PC-9 (cell line): ENCODE results near the gene LTO1. TPM values are rescaled to one million over a fixed set of nuclear protein-coding genes. Genes with fewer than 3 reads are reported as not detected.
"Not testable (repeated sequence)": the region's sequence is repeated elsewhere in the genome, so short reads cannot be mapped to it uniquely, and the experiment has no call there.

Experiments
- BruUV-seq: library from RNA; stranded (reverse); fragments of 400-500 nt; replicated peaks from 2 replicates; lab custom pipeline; 2021; lab: Mats Ljungman, UMichigan
- CTCF ChIA-PET: fragments of 300-600 bp; sonication (Branson Sonifier 250); formaldehyde crosslinking; loops from one replicate; lab custom pipeline; 2022; ENCODE audit warnings: antibody characterized with exemption; lab: Charles Lee
- POLR2A ChIA-PET: fragments of 300-600 bp; sonication (Branson Sonifier 250); formaldehyde crosslinking; loops from one replicate; lab custom pipeline; 2022; ENCODE audit warnings: antibody characterized with exemption; ENCODE audit not compliant: unreplicated experiment; lab: Charles Lee
- DNase-seq, 2 experiments: peaks; one replicate each; pipeline versions ENCODE4 v3.0.0 to v3.0.0-alpha.2; 2015 to 2022; ENCODE audit warnings: mixed read lengths in 1 of 2
- H2AFZ ChIP-seq: fragments of 200-600 bp; sonication (generic); 2 replicates; pipeline ENCODE4 v1.8.1; 2017; ENCODE audit warnings: antibody characterized with exemption
- H3F3A ChIP-seq: fragments of 200-600 bp; sonication (generic); 2 replicates; pipeline ENCODE4 v1.8.1; 2017; ENCODE audit warnings: antibody characterized with exemption, mild to moderate bottlenecking, low read depth; ENCODE audit not compliant: insufficient read depth
- H3K27ac ChIP-seq: fragments of 200-600 bp; sonication (generic); 2 replicates; pipeline ENCODE4 v1.6.1; 2016; ENCODE audit warnings: mixed run types
- H3K27me3 ChIP-seq: fragments of 200-600 bp; sonication (generic); 2 replicates; pipeline ENCODE4 v1.6.1; 2016; ENCODE audit warnings: low read depth, mixed run types; ENCODE audit not compliant: insufficient read depth
- H3K36me3 ChIP-seq: fragments of 200-600 bp; sonication (generic); 2 replicates; pipeline ENCODE4 v1.6.1; 2016; ENCODE audit warnings: low read depth, mixed run types
- H3K4me1 ChIP-seq: fragments of 200-600 bp; sonication (generic); replicated peaks from 2 replicates; pipeline ENCODE4 v1.6.1; 2016; ENCODE audit warnings: mixed run types; ENCODE audit not compliant: insufficient read depth
- H3K4me2 ChIP-seq: fragments of 200-600 bp; sonication (generic); 2 replicates; pipeline ENCODE4 v1.6.1; 2017; ENCODE audit warnings: mixed run types
- H3K4me3 ChIP-seq: fragments of 200-600 bp; sonication (generic); 2 replicates; pipeline ENCODE4 v1.6.1; 2016; ENCODE audit warnings: mixed run types
- H3K79me2 ChIP-seq: fragments of 200-600 bp; sonication (generic); 2 replicates; pipeline ENCODE4 v1.6.1; 2017; ENCODE audit warnings: low read depth, mixed run types
- H3K9me2 ChIP-seq: fragments of 200-600 bp; sonication (generic); 2 replicates; pipeline ENCODE4 v1.8.1; 2017; ENCODE audit warnings: mild to moderate bottlenecking; ENCODE audit not compliant: insufficient read depth
- H3K9me3 ChIP-seq: fragments of 200-600 bp; sonication (generic); 2 replicates; pipeline ENCODE4 v1.8.1; 2016; ENCODE audit warnings: low read depth; ENCODE audit not compliant: insufficient read depth
- H4K20me1 ChIP-seq: fragments of 200-600 bp; sonication (generic); 2 replicates; pipeline ENCODE4 v1.8.1; 2017; ENCODE audit not compliant: insufficient read depth
- CTCF ChIP-seq: fragments of 200-600 bp; sonication (generic); conservative IDR thresholded peaks from 2 replicates; pipeline ENCODE4 v1.6.1; 2017; ENCODE audit warnings: mixed run types, antibody characterized with exemption, mild to moderate bottlenecking, moderate library complexity
- EZH2 ChIP-seq: fragments of 200-600 bp; sonication (generic); IDR thresholded peaks from 2 replicates; pipeline ENCODE4 v1.8.0; 2017; ENCODE audit warnings: antibody characterized with exemption, low read depth
- intact Hi-C: fragments of 100-400 bp; cut with micrococcal nuclease; formaldehyde crosslinking; loops from one replicate; pipeline ENCODE4 v1.10.0; 2022; ENCODE audit not compliant: unreplicated experiment
- total RNA-seq: library from RNA; stranded (reverse); gene quantifications from 2 replicates; pipeline ENCODE4 v1.2.3, GENCODE V29; 2021

The LTO1 gene
- total RNA-seq, 1 experiment from 2014 or later, result 41.1 TPM

DNA sequence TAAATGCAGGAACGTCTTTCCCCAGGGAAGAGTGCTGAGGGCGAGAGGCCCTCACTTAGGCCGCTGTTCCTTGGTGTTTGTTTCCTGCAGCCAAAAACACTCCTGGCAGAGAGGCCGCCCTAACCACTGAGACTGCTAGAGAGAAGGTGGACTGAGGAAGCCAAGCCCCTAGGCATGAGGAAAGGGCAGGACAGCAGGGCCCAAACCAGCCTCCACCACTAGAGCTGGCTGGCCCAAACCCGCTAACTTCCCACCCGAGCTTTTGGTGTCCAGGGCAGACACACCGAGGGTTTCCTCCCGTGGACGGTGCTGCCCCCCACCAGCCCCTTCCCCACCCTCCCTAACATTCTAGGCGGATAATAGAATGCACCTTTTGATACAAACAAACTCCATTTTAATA, 22.7 kb upstream of the LTO1 start:
- intact Hi-C loops, result no loop called here
- no peak overlapping the region for H3K4me2 ChIP-seq
- H3K9me2 ChIP-seq, result no peaks in the 10 kb centered on the region
- H2AFZ ChIP-seq, result no peak overlapping the region
- ChIA-PET POLR2A (interaction anchor here (0.6 kb wide), 1 partner anchor 29 kb away, joined by 31 read pairs; no protein-coding TSS in a partner anchor), CTCF (no interaction called here)
- no peaks in the 10 kb centered on the region for H3K79me2 ChIP-seq
- H3K27me3 ChIP-seq, result no peaks in the 10 kb centered on the region
- H3K4me3 ChIP-seq, result no peak overlapping the region
- H3K27ac ChIP-seq, result no peak overlapping the region
- BruUV-seq, result no TSS peak
- no peaks in the 10 kb centered on the region for H3K36me3 ChIP-seq
- no peak for DNase-seq
- peaks cover 24% of the 10 kb centered on the region for H3F3A ChIP-seq
- no peaks in the 10 kb centered on the region for H4K20me1 ChIP-seq
- H3K9me3 ChIP-seq, result peaks cover under 1% of the 10 kb centered on the region; the same call in 1 of the 2 replicates
- peaks cover 45% of the 10 kb centered on the region for H3K4me1 ChIP-seq
- TF ChIP-seq EZH2 (no peak), CTCF (no peak)

DNA sequence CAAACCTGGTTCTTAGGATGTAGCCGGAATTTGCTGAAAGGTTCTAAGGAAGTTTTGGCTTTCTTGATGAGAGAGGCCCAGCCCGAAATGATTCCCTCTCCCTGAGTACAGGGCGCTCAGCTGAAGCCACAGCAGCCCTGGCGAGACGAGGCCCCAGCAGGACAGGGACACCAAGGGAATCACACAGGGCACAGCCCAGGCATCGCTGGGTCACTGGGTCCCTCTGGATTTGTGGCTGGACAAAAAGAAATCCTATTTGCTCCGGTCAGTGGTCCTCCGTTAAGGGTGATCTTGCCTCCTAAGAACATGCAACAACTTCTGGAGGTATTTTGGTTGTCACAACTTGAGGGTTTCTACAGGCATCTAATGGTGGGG, 22.3 kb upstream of the LTO1 start:
- H2AFZ ChIP-seq, result no peak overlapping the region
- TF ChIP-seq EZH2 (no peak), CTCF (no peak)
- peaks cover 22% of the 10 kb centered on the region for H3F3A ChIP-seq
- no peak overlapping the region for H3K27ac ChIP-seq
- H3K36me3 ChIP-seq, result no peaks in the 10 kb centered on the region
- H3K27me3 ChIP-seq, result no peaks in the 10 kb centered on the region
- H3K9me2 ChIP-seq, result no peaks in the 10 kb centered on the region
- no peak for DNase-seq
- peaks cover 4% of the 10 kb centered on the region; the same call in 1 of the 2 replicates for H3K9me3 ChIP-seq
- intact Hi-C loops, result no loop called here
- ChIA-PET POLR2A (interaction anchor here (0.6 kb wide), 1 partner anchor 29 kb away, joined by 31 read pairs; no protein-coding TSS in a partner anchor), CTCF (no interaction called here)
- no peak overlapping the region for H3K4me2 ChIP-seq
- H3K4me3 ChIP-seq, result no peak overlapping the region
- H3K79me2 ChIP-seq, result no peaks in the 10 kb centered on the region
- no peaks in the 10 kb centered on the region for H4K20me1 ChIP-seq
- H3K4me1 ChIP-seq, result peaks cover 45% of the 10 kb centered on the region
- BruUV-seq, result no TSS peak

DNA sequence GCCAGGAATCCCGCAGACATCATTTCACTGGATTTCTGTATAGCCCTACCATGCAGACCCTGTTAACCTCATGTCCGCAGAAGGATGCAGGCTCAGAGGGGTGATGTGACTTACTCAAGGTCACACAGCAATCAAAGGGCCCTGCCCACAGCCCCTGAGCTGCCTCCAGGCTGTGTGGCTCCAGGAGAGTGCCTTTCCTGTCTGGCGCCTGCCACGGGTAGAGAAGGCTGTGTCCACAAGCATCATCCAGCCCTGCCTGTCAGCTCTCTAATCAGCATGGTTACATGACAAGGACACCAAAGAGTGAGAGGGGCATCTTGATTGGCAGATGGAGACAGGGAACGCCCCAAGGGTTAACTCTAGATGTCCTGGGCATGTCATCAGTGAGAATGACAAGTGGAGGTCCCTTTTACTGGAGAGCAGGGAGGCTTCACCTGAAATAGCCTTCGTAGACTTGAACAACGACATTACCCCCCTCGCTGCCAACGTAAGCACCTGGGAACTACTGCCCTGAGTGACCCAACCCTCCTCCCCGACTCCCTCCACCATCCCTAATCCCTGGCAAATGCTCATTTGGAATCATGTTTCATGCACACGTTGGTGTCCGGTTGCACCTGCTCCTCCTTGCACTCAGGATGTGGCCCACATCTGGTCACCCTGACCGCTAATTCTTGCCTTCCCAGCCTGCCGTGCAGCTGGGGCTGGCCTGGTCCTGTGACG, 21.8 kb upstream of the LTO1 start:
- no peak overlapping the region for H2AFZ ChIP-seq
- no peaks in the 10 kb centered on the region for H3K36me3 ChIP-seq
- no peak overlapping the region for H3K4me2 ChIP-seq
- H3K9me3 ChIP-seq, result peaks cover 6% of the 10 kb centered on the region; the same call in 1 of the 2 replicates
- H3F3A ChIP-seq, result peaks cover 24% of the 10 kb centered on the region
- H3K27ac ChIP-seq, result no peak overlapping the region
- H3K4me3 ChIP-seq, result no peak overlapping the region
- CTCF ChIA-PET, result no interaction called here
- no peaks in the 10 kb centered on the region for H3K9me2 ChIP-seq
- no peaks in the 10 kb centered on the region for H3K79me2 ChIP-seq
- intact Hi-C loops, result no loop called here
- BruUV-seq, result no TSS peak
- no peaks in the 10 kb centered on the region for H3K27me3 ChIP-seq
- no peaks in the 10 kb centered on the region for H4K20me1 ChIP-seq
- POLR2A ChIA-PET, result interaction anchor here (0.6 kb wide), 1 partner anchor 140 kb away, joined by 3 read pairs; no protein-coding TSS in a partner anchor
- peak; percentile 34 to 53 for DNase-seq
- H3K4me1 ChIP-seq, result peaks cover 48% of the 10 kb centered on the region
- no peak for TF ChIP-seq EZH2
- no peak for TF ChIP-seq CTCF

GRCh38 chr11:69695995-69696394, 20.8 kb upstream of the LTO1 start:
- H3K4me2 ChIP-seq, H3K27ac ChIP-seq, intact Hi-C loops, H3K27me3 ChIP-seq, BruUV-seq, H2AFZ ChIP-seq, H3K79me2 ChIP-seq, H3K9me2 ChIP-seq, H4K20me1 ChIP-seq, H3K4me3 ChIP-seq, POLR2A ChIA-PET, H3K36me3 ChIP-seq, H3K9me3 ChIP-seq, CTCF ChIA-PET: not testable (repeated sequence)
- peak in 1 of 2 experiments; percentile 31 for DNase-seq
- peaks cover 27% of the 10 kb centered on the region for H3F3A ChIP-seq
- H3K4me1 ChIP-seq, result peaks cover 51% of the 10 kb centered on the region
